NCI-H2196 (cell line): ENCODE results near the gene TELO2.

Source experiments
- DNase-seq: peaks from one replicate; lab custom pipeline; 2025; ENCODE audit not compliant: unreplicated experiment; lab: John Stamatoyannopoulos, UW

Gene TELO2

GRCh38 chr16:1534021-1535020 is 41.2 kb downstream of the TELO2 start:
- DNase-seq, result no peak

- DNase-seq, result no peak
Observed at GRCh38 chr16:1535391-1536291, 42.5 kb downstream of the TELO2 start.

GRCh38 chr16:1536601-1537000 is 43.4 kb downstream of the TELO2 start:
- DNase-seq, result no peak

GRCh38 chr16:1537138-1537577 is 44.0 kb downstream of the TELO2 start:
- DNase-seq, result no peak

- DNase-seq, result no peak
Observed at GRCh38 chr16:1537763-1538289, 44.7 kb downstream of the TELO2 start.

GRCh38 chr16:1538804-1539520 is 45.8 kb downstream of the TELO2 start:
- no peak for DNase-seq

- no peak for DNase-seq
Observed at GRCh38 chr16:1539720-1540555, 46.8 kb downstream of the TELO2 start.

GRCh38 chr16:1540556-1540855 is 47.3 kb downstream of the TELO2 start:
- DNase-seq, result no peak

- DNase-seq, result no peak
Observed at GRCh38 chr16:1541293-1542165, 48.4 kb downstream of the TELO2 start.

- no peak for DNase-seq
Observed at GRCh38 chr16:1542166-1542500, 49.0 kb downstream of the TELO2 start.

GRCh38 chr16:1542533-1542932 is 49.4 kb downstream of the TELO2 start:
- DNase-seq, result no peak

- DNase-seq, result peak; percentile 29
Observed at GRCh38 chr16:1543085-1543896, 50.1 kb downstream of the TELO2 start.

- no peak for DNase-seq
Observed at GRCh38 chr16:1545044-1546040, 52.2 kb downstream of the TELO2 start.

GRCh38 chr16:1546430-1546829 is 53.3 kb downstream of the TELO2 start:
- no peak for DNase-seq

- no peak for DNase-seq
Observed at GRCh38 chr16:1548233-1548632, 55.1 kb downstream of the TELO2 start.

- DNase-seq, result no peak
Observed at GRCh38 chr16:1548727-1549126, 55.6 kb downstream of the TELO2 start.

- no peak for DNase-seq
Observed at GRCh38 chr16:1550069-1550468, 56.9 kb downstream of the TELO2 start.
